NK-92 treated with Interleukin-12 subunit alpha and Interleukin-12 subunit beta, amount 100 ng/mL, for 24 hours (cell line): ENCODE results near the gene ACTR3.
"Not testable (repeated sequence)": the region's sequence is repeated elsewhere in the genome, so short reads cannot be mapped to it uniquely, and the experiment has no call there.

Source experiments
- DNase-seq: peaks from one replicate; lab custom pipeline; 2025; lab: John Stamatoyannopoulos, UW

ACTR3 gene

GRCh38 chr2:113889471-113890252, at the start of gene ACTR3:
Gene ACTR3 (plus strand): TSS chr2:113890089. CDS start chr2:113890280, 191 bp downstream.
- peak; percentile 97 for DNase-seq

- DNase-seq = no peak
Measured at GRCh38 chr2:113840518-113840917, 49.4 kb upstream of the ACTR3 start.

- DNase-seq = no peak
Measured at GRCh38 chr2:113842919-113843736, 46.8 kb upstream of the ACTR3 start.

GRCh38 chr2:113843737-113844050, 46.2 kb upstream of the ACTR3 start:
- DNase-seq = not testable (repeated sequence)

- DNase-seq = no peak
Measured at GRCh38 chr2:113845261-113845660, 44.6 kb upstream of the ACTR3 start.

GRCh38 chr2:113845796-113846195, 44.1 kb upstream of the ACTR3 start:
- not testable (repeated sequence) for DNase-seq

- DNase-seq = no peak
Measured at GRCh38 chr2:113846429-113846828, 43.5 kb upstream of the ACTR3 start.

GRCh38 chr2:113847144-113847543, 42.7 kb upstream of the ACTR3 start:
- DNase-seq = no peak

- DNase-seq = peak; percentile 9
Measured at GRCh38 chr2:113848758-113849415, 41.0 kb upstream of the ACTR3 start.

- DNase-seq = no peak
Measured at GRCh38 chr2:113850687-113851086, 39.2 kb upstream of the ACTR3 start.

GRCh38 chr2:113851640-113852039, 38.2 kb upstream of the ACTR3 start:
- DNase-seq = no peak

GRCh38 chr2:113854208-113854607, 35.7 kb upstream of the ACTR3 start:
- no peak for DNase-seq

- no peak for DNase-seq
Measured at GRCh38 chr2:113854970-113855740, 34.7 kb upstream of the ACTR3 start.

GRCh38 chr2:113857464-113857863, 32.4 kb upstream of the ACTR3 start:
- no peak for DNase-seq

GRCh38 chr2:113858764-113859163, 31.1 kb upstream of the ACTR3 start:
- no peak for DNase-seq

- DNase-seq = no peak
Measured at GRCh38 chr2:113861740-113862139, 28.1 kb upstream of the ACTR3 start.

GRCh38 chr2:113863144-113863543, 26.7 kb upstream of the ACTR3 start:
- no peak for DNase-seq

- no peak for DNase-seq
Measured at GRCh38 chr2:113867571-113867970, 22.3 kb upstream of the ACTR3 start.

GRCh38 chr2:113869253-113869652, 20.6 kb upstream of the ACTR3 start:
- no peak for DNase-seq

GRCh38 chr2:113872201-113872600, 17.7 kb upstream of the ACTR3 start:
- no peak for DNase-seq

GRCh38 chr2:113873867-113874266, 16.0 kb upstream of the ACTR3 start:
- no peak for DNase-seq

GRCh38 chr2:113875135-113875534, 14.8 kb upstream of the ACTR3 start:
- DNase-seq = no peak
